Myocyte (in vitro differentiated cells): ENCODE results near the gene LRP6. TPM values are rescaled to one million over a fixed set of nuclear protein-coding genes. Genes with fewer than 3 reads are reported as not detected.
"Not testable (repeated sequence)": the region's sequence is repeated elsewhere in the genome, so short reads cannot be mapped to it uniquely, and the experiment has no call there.

Source experiments
- DNase-seq: peaks from one replicate; pipeline ENCODE4 v3.0.0-alpha.2; 2012; ENCODE audit warnings: low read depth
- total RNA-seq: library from RNA; depleted of rRNA; stranded (reverse); fragments of >200 nt; gene quantifications from 2 replicates; pipeline ENCODE4 v1.2.3, GENCODE V29; 2014

LRP6 gene
- total RNA-seq, 1 donor from 2014 or later: 22.7 TPM

DNA sequence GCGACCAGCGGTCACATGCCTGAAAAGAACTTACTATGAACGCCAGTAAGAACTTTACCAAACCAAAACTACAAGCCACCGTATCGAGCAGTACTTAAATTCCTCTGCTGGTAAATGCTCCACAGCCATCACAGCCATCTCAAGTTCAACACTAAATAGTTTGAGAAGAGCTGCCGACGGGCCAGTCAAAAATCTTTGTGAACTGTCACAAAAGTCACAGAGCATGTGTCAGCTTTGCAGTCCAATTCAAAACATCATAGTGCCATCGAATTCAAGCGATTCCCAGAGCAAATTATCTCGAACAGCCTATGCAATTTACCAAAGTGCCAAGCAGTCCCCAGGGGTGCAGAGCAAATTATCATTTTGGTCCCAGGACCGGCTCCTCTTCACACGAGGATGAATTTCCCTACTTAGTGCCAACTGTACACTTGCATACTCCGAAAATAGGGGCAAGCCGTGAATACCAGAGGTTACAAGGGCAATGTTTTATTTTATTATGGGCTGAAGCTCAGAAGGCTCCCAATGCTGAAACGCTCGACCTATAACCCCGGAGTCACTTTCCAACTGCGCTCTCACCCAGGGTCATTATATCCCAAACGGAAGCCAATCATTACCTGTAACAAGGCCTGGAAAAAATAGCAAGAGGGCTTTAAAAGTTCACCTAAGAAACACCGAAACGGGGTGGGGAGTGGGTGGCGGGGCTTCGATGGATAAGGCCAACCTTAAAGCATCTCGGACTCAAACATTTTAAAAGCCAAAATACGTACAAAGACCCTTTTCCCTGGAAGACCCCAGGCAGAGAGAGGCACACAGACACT lies 1.1 kb downstream of the LRP6 start:
- peak; percentile 35 for DNase-seq

DNA sequence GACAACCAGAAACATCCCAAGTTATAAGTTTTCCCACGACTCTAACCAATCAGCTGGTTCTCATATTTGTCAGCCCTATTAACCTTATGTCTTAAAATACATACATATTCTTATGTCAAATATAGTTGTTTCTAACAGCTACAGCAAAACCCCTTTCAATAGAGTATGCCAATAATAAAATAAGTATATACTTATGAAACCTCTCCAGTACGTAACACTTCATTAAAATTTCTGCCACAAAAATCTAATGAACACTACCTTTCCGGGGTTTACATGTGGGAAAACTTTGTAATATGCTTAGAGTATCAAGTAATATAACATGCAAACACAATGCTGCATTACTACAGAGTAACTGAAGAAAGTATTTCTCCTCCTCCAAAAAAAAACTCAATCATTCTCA lies 1.8 kb downstream of the LRP6 start:
- no peak for DNase-seq

DNA sequence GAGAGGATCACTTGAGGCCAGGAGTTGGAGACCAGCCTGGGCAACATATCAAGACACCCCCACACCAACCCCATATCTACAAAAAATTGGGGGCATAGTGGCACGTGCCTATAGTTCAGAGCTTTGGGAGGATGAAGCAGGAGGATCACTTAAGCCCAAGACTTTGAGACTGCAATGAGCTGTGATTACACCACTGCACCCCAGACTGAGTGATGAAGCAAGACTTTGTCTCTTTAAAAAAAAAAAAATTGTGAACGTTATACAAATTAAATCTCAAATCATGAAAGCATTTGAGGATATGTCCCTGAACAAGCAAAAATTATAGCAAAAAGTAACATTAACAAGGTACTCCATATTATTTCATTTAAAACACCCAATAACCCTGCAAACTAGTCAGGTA lies 2.9 kb downstream of the LRP6 start:
- no peak for DNase-seq

DNA sequence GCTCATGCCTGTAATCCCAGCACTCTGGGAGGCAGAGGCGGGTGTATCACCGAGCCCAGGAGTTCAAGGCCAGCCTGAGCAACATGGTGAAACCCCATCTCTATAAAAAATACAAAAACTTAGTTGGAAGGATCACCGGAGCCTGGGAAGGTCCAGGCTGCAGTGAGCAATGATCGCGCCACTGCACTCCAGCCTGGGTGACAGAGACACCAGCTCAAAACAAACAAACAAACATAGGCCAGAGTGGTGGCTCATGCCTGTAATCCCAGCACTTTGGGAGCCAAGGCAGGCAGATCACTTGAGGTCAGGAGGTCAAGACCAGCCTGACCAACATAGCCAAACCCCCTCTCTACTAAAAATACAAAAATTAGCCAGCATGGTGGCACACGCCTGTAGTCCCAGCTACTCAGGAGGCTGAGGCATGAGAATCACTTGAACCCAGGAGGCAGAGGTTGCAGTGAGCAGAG lies 10.5 kb downstream of the LRP6 start:
- DNase-seq: not testable (repeated sequence)

DNA sequence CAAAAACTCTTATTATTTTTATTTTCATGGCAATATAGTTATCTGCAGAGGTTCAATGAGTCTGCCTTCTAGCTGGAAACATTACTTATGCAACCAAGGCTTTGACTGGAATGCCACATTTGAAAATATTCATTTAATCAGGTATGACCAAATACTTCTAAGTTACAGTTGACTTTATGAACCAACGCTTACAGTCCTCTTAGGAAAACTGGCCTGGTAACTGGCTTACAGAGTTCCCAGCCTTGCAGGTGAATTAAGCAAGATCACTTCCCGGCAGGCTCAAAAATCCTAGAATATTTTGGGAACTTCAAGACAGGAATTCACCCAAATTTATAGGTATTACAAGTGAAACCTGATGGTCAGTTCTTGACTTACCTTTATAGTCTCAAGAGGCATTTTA lies 12.3 kb downstream of the LRP6 start:
- DNase-seq: no peak

DNA sequence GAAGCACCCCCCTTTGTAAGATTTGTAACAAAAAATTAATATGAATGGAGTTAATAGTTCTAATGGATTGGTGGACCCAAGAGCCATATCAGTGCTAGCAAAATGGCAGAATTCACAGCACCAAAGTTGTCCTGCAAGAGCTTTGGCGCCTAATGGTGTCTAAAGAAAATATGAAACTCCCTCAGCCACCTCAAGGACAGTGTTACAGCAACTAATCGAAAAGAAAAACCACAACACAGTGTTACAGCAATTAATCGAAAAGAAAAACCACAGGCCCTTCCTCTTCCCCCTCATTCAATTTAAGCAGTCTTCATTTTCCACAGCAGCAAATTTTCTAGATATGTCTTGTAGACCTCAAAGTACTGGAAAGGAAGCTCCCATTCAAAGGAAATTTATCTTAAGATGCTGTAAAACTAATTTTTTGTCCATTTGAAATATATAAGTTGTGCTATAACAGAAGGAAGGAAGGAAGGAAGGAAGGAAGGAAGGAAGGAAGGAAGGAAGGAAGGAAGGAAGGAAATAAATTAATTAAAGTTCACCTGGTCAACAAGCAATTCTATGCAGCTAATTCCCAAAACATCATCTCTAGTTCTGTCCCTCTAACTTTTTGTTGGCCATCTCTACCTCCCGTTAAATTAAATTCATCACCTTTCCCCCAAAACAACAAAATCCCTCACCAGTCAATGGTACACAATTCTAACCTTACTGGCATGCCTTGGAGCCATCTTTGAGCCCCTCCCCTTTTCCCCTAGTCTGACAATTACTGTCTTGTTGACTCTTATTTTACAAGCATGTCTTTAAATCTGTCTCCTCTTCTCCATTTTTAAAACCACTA lies 17.4 kb downstream of the LRP6 start:
- DNase-seq: no peak

DNA sequence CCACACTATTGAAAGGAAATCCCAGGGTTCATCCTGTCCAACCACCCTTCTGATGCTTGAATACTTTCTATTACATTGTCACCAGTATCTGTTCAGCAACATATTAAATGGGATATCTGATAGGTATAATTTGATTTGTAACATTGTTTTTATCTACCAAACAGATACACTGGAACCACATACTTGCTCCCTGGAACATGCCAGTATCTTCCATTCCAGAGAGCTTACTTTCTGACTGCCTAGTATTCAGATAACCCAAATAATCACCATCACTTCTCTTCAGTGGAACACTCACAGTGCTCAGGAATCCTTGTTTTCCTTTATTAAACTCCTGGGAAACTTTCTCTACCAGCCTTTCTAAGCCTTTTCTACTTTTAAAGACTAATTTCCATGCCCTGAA lies 19.3 kb downstream of the LRP6 start:
- no peak for DNase-seq

DNA sequence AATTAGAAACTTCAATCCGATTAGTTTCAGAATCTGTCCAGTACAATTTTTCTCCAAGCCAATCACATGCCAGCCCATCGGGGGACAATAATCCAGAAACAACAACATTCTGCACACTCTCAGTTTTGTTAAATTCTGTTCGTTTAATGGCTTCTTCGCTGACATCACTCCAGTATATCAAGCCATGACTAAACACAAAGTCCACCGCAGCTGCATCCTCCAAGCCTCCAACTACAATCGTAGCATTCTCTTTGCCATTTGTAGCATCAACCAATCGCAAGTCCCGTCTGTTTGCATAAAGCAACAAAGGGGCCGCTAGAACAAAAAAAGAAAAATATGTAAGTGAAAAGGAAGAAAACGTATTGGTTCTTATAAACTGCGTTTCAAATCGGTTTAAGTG lies 22.5 kb downstream of the LRP6 start:
- DNase-seq: no peak

DNA sequence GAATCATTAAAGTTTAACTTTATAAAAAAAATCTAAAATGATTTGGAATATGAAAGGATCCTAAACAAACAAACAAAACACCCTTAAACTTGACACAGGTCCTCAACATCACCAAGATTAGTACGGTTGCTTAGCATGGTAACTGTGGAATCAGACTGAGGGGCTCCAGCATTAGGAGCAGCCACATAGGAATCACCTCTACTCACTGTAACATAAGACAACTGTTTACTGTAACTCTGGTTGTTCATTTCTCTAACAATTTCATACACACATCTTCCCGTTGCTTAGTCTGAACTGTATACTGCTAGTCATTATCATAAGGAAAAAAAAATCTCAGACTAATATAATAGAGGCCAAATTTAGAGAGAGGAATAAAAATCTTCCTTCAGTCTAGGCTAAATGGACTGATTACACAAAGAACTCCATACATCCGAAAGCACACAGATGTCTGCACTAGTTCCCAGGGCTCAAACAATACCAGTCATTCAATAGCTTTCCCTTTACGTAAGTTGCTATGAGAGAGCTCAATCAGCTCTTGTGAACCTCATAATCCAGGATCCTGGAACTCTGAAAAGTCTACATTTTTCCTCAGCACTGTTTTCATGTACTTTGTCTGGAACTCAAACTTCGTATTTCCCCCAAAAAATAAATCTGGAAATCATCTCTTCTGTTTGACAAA lies 26.0 kb downstream of the LRP6 start:
- no peak for DNase-seq

DNA sequence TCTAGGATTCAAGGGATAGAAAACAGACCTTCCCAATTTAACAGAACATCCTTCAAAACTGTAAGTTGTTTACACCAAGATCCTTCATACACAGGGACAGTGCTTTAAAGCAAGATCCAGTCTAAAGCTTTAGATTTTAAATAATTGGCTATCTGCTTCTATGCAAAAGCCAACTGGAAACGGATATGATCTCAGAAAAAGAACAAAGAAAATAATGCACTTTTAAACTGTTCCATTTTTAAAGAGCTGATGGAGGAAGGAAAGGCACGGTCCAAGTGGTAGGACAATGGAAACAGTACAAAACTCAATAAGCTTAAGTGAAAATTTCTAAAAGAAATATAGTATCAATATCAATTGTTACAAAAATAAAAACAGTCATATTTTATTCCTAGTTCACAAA lies 27.7 kb downstream of the LRP6 start:
- DNase-seq: no peak

DNA sequence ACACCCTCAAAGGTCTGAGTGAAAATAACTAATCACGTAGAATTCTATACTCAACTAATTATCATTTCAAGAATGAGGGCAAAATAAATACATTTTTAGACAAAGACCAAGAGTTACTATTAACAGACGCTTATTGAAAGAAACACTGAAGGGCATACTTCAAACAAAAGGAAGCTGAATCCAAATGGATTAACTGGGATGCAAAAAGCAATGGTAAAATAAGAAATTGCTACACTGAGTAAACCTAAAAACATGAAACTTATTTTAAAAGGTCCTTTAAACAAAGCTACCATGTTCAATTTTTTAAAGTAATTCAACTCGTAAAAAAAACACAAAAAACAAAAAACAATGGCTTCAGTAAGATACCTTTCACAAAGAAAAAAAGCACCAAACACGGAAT lies 28.2 kb downstream of the LRP6 start:
- DNase-seq: no peak

DNA sequence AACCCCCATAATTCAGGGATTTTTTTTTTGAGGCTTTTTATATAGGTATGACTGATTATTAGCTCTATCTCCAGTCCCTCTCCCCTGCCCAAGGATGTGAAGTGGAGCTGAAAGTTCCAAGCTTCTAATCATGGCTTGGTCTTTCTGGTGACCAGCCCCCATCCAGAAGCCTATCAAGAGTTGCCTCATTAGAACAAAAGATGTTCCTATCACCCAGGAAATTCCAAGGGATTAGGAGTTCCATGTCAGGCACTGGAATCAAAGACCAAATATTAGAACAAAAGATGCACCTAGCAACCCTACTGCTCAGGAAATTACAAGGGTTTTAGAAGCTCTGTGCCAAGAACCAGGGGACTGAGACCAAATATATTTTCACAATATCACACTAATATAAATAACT lies 29.9 kb downstream of the LRP6 start:
- DNase-seq: no peak

DNA sequence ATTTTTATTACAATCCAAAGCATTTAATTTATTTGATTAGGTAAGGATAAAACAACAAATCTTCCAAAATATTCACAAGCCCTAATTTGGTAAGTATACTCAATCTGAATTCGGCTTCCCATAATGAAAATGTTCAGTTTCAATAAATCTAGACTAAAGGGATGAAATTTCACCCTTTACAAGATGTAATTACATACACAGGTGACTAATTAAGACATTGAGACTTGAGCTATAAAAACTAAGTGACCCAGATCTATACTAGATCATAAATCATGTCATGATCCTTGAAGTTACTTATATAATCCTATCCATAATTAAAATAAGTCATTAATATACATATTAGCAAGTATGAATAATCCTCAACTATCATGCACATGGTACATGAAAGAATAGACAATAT lies 36.6 kb downstream of the LRP6 start:
- DNase-seq: no peak

DNA sequence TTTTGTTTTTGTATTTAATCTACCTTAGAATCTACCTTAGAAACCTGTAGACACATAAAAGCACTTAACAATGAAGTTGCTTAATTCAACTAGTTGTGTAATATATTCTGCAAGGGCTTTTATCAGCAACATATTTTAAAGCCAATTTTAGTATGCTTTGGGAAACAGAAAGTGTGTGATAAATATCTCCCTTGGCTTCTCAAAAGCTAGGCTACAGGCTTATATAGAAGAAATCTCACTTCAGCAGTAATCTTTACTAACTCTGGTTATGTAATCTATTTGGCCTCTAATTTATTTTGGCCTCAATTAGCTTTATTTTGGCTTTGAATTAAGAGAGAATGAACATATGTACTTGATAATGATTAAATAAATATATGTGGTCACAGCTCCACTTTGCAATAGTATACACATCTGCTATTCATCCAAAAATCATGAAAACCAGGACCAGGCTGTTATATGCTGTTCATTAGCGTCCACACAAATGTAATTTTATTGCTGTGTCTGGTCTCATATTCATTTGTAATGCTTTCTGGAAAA lies 37.2 kb downstream of the LRP6 start:
- no peak for DNase-seq

DNA sequence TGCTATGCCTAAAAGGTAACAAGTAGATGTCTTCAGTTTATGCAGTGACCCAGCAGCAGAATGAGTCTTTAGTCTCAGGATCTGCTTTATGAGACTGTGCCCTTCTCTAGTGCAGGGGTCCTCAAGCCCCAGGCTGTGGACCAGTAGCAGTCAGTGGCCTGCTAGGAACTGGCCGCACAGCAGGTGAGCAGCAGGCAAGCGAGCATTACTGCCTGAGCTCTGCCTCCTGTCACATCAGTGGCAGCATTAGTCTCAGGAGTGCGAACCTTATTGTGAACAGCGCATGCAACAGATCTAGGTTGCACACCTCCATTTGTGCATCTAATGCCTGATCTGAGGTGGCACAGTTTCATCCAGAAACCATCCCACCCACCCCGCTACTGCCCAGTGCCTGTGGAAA lies 38.4 kb downstream of the LRP6 start:
- no peak for DNase-seq

DNA sequence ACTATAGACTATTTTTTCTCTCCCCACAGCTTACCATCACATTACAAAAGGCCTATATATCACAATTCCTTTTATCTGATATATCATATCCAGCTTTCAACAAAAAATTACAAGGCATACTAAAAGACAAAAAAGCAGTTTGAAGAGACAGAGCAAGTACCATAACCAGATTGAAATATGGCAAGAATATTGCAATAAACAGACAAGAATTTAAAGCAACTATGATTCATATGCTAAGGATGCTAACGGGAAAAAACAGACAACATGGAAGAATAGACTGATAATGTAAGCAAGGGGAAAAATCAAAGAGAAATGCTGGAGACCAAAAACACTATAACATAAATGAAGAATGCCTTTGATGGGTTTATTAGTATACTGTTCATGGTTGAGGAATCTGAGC lies 40.7 kb downstream of the LRP6 start:
- DNase-seq: no peak

DNA sequence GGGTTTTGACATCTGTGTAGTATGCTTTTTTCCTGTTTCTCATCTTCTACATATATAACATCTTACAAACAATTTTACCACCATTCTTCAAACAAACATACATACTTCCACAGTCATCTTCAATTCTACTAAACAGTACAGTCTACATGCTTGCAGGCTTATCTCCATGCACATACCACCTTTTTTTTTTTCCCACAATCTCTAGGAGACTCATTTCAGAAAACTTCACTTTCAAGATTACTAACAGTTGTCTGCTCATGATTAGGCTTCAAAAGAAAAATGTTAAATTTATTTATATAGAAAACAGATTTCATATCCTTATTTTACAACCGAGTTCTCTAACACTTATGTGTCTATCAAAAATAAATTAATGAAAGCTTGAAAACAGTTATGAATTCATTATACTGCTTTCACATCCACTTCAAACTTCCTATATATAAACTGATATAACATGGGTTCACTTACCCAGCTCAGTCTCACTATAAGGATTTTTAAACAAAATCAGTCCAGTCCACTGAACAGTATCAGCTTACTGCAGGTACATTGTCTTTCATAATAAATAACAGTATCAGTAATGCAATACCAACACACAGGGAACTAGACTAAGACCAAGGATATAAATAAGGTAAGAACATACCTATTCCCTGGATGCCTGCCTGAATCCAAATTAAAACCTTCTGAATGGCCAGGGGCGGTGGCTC lies 42.5 kb downstream of the LRP6 start:
- no peak for DNase-seq

DNA sequence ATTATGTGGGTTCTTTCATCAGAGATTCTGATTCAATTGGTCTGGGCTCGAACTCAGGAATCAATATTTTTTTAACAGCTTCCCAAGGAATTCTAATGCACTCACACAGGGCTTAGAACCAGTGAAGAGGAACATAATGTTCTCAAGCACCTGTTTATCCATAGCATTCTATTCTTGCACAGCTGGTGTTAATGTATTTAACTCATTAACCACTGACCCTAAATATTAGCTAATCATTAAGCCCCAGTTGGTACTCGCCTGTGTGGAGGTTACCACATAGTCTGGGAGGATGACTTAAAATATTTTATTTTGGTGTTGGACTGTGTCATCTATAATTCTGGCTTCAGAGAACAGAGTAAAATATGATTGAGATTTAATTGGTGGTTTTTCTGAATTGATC lies 45.3 kb downstream of the LRP6 start:
- DNase-seq: no peak

DNA sequence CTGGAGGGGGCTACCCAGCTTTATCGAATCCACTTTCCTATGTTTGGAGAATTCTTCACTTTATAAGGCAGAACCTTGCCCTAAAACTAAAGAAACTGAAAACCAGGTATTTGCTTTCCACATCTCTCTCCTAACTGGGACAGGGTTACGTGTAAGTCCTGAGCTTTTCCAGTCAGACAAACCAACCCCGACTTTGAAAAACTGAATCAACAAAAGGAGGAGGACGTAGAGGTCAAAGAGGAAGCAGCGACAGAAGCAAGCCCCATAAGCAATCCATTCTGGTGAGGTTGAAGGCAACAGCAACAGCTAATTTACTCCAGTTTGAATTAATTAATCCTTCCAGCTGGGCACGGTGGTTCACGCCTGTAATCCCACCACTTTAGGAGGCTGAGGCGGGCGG lies 47.2 kb downstream of the LRP6 start:
- DNase-seq: no peak

DNA sequence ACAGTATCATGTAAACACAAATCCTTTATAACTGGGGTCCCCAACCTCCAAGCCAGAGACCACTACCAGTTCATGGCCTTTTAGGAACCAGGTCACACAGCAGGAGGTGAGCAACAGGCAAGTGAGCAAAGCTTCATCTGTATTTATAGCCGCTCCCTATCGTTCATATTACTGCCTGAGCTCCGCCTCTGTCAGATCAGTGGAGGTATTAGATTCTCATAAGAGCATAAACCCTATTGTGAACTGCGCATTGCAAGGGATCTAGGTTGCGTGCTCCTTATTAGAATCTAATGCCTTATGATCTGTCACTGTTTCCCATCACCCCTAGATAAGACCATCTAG lies 49.9 kb downstream of the LRP6 start:
- no peak for DNase-seq

DNA sequence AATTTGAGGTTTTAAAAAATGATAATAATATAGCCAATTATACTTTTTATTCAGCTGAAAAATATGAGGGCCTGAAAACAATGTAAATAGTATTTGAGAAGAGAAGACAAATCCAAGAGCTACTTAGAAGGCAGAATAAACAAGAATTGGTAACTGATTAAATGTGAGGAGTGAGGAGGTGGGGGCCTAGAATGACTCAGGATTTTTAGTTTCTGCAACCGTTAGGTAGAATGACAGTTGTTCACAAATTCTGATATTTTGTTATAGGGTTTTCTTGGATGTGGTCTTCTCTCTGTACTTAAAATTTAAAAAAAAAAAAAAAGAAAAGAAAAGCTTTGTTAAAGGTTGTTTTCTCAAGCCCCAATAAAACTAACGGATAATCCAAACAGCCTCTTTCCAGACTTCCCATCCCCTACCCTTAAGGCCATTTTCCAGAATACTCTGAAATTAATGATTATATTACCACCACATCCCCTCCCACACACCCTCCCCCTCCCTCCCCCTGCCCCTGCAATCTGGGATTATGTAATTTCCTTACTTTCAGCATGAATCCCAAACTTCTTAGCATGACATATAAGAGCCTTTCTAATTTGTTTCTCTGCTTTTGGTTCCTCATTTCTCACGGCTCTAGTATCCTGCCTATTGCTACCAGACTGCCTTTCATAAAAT lies 50.4 kb downstream of the LRP6 start:
- no peak for DNase-seq
